ENCODE results near the gene RAB33A. TPM values are rescaled to one million over a fixed set of nuclear protein-coding genes. Genes with fewer than 3 reads are reported as not detected.

The RAB33A gene
- total RNA-seq, 4 donors from 2014 or later, result 0.38 TPM; not detected in 3

- Histone ChIP-seq H3K4me1 (peaks cover 0 to 1% (median 0%) of the 10 kb centered on the region in 3 donors), H3K36me3 (no peaks in the 10 kb centered on the region), H3K27ac (no peak overlapping the region), H3K27me3 (no peaks in the 10 kb centered on the region), H3K9me3 (no peaks in the 10 kb centered on the region), H3K4me3 (no peak overlapping the region)
- intact Hi-C loops (cut with DNase I), result no loop called here
- 50 to 59% methylated on average over 1 to 5 of the region's 5 CpGs for WGBS, 2 donors
- TF ChIP-seq POLR2A (IDR thresholded peaks at IDR 0.05) (no peak), CTCF (IDR thresholded peaks at IDR 0.05) (no peak)
- DNase-seq, result no peak
These were observed 25.7 kb downstream of the RAB33A start for GRCh38 chrX:130197464-130197863.

GRCh38 chrX:130204647-130205046 lies 32.9 kb downstream of the RAB33A start:
- no peak overlapping the region for H3K4me3 ChIP-seq
- intact Hi-C loops (cut with DNase I), result no loop called here
- H3K4me1 ChIP-seq, result no peaks in the 10 kb centered on the region
- no peak for TF ChIP-seq CTCF (IDR thresholded peaks at IDR 0.05)
- TF ChIP-seq POLR2A (IDR thresholded peaks at IDR 0.05), result no peak
- no peak overlapping the region for H3K27ac ChIP-seq
- H3K36me3 ChIP-seq, result peaks cover 0 to 24% (median 0%) of the 10 kb centered on the region in 3 donors
- WGBS, 2 donors, result 7 to 23% methylated on average over 1 of the region's 1 CpG
- H3K9me3 ChIP-seq, result no peaks in the 10 kb centered on the region
- no peaks in the 10 kb centered on the region for H3K27me3 ChIP-seq
- no peak for DNase-seq

GRCh38 chrX:130211415-130212186 lies 39.8 kb downstream of the RAB33A start:
- intact Hi-C loops (cut with DNase I), result no loop called here
- 69 to 80% methylated on average over 4 of the region's 4 CpGs for WGBS, 2 donors
- TF ChIP-seq POLR2A (IDR thresholded peaks at IDR 0.05) (no peak), CTCF (IDR thresholded peaks at IDR 0.05) (no peak)
- H3K4me1 ChIP-seq, result no peaks in the 10 kb centered on the region
- peaks cover 0 to 51% (median 0%) of the 10 kb centered on the region in 3 donors for H3K36me3 ChIP-seq
- H3K4me3 ChIP-seq, result no peak overlapping the region
- H3K27me3 ChIP-seq, result no peaks in the 10 kb centered on the region
- H3K27ac ChIP-seq, result no peak overlapping the region
- DNase-seq, result no peak
- H3K9me3 ChIP-seq, result no peaks in the 10 kb centered on the region

- no peak for TF ChIP-seq CTCF (IDR thresholded peaks at IDR 0.05)
- no peak for TF ChIP-seq POLR2A (IDR thresholded peaks at IDR 0.05)
- Histone ChIP-seq H3K9me3 (no peaks in the 10 kb centered on the region), H3K27me3 (no peaks in the 10 kb centered on the region), H3K4me1 (no peaks in the 10 kb centered on the region), H3K4me3 (no peak overlapping the region), H3K27ac (no peak overlapping the region), H3K36me3 (peaks cover 0 to 54% (median 0%) of the 10 kb centered on the region in 3 donors)
- no peak for DNase-seq
- intact Hi-C loops (cut with DNase I), result no loop called here
- WGBS, 2 donors, result 22 to 90% methylated on average over 1 of the region's 1 CpG
These were observed 40.6 kb downstream of the RAB33A start for GRCh38 chrX:130212371-130212770.

GRCh38 chrX:130213376-130213775 lies 41.6 kb downstream of the RAB33A start:
- Histone ChIP-seq H3K27ac (no peak overlapping the region), H3K36me3 (peaks cover 0 to 54% (median 0%) of the 10 kb centered on the region in 3 donors), H3K4me1 (no peaks in the 10 kb centered on the region), H3K4me3 (no peak overlapping the region), H3K27me3 (no peaks in the 10 kb centered on the region), H3K9me3 (no peaks in the 10 kb centered on the region)
- TF ChIP-seq CTCF (IDR thresholded peaks at IDR 0.05), result no peak
- TF ChIP-seq POLR2A (IDR thresholded peaks at IDR 0.05), result no peak
- intact Hi-C loops (cut with DNase I), result no loop called here
- WGBS, 2 donors, result 43 to 76% methylated on average over 2 of the region's 2 CpGs
- DNase-seq, result no peak

All from esophagus squamous epithelium (tissue), 5 donors.